ENCODE measurements around the gene ICOSLG. TPM values are rescaled to one million over a fixed set of nuclear protein-coding genes. Genes with fewer than 3 reads are reported as not detected.
"Not testable (repeated sequence)": the region's sequence is repeated elsewhere in the genome, so short reads cannot be mapped to it uniquely, and the experiment has no call there.

The ICOSLG gene
- total RNA-seq, 4 donors from 2014 or later, result 1.7 to 9.1 (median 3.7) TPM

DNA sequence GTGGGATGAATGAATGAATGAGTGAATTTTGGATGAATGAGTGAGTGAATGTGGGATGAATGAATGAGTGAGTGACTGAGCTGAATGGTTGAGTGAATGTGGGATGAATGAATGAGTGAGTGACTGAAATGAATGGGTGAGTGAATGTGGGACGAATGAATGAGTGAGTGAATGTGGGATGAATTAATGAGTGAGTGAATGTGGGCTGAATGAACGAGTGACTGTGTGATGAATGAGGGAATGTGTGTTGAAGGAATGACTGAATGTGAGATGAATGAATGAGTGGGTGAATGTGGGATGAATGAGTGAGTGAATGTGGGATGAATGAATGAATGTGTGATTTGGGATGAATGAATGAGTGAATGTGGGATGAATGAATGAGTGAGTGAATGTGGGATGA, 28.8 kb downstream of the ICOSLG start:
- not testable (repeated sequence) for ATAC-seq (ENCODE audit: low FRiP score); DNase-seq (ENCODE audit: low spot score)

DNA sequence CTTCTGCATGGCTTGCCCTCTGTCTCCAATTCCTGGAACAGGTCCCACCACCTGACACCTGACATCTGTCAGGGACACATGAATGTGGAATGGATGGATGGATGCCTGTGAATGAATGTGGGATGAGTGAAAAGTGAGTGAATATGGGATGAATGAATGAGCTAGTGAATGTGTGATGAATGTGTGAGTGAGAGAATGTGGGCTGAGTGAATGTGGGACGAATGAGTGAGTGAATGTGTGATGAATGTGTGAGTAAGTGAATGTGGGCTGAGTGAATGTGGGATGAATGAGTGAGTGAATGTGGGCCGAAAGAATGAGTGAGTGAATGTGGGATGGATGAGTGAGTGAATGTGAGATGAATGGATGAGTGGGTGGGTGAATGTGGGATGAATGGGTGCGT, 29.2 kb downstream of the ICOSLG start:
- ATAC-seq (ENCODE audit: low FRiP score); DNase-seq (ENCODE audit: low spot score): not testable (repeated sequence)

DNA sequence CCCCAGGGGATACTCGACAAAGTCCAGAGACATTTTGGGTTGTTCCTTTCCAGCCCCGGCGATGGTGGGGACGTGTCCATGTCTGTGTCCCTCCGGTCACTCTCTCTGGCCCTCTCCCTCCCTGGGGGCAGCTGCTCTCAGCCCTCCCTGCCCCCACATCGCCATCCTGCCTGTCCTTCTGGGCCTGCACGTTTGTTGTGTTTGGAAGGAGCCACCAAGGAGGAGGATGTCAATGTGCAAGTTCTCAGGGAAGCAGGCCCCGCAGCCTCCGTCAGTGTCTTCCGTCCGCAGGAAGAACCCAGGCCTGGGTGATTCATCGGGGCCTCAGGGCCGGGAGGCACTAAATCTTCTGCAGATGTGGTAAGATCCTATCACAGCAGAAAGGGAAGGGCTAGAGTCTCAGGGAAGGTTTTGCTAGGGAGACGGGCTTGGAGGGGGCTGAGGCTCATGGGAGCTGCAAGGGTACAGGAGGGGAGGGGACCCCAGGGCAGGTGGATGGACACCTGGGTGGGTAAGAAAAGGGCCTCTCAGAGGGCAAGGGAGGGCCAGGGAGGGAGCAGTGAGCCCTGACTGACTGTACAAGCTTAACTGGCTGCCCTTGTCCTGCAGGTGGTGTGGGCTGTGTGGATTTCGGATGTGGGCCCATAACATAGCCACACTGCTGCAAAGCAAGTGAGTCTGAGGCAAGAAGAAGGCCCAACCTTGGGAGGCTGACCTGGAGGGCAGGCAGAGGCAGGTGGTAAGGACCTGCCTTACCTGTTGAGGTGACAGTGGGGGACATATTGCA, 32.7 kb downstream of the ICOSLG start:
- ATAC-seq (ENCODE audit: low FRiP score), result peak; percentile 44
- not testable (repeated sequence) for DNase-seq (ENCODE audit: low spot score)

DNA sequence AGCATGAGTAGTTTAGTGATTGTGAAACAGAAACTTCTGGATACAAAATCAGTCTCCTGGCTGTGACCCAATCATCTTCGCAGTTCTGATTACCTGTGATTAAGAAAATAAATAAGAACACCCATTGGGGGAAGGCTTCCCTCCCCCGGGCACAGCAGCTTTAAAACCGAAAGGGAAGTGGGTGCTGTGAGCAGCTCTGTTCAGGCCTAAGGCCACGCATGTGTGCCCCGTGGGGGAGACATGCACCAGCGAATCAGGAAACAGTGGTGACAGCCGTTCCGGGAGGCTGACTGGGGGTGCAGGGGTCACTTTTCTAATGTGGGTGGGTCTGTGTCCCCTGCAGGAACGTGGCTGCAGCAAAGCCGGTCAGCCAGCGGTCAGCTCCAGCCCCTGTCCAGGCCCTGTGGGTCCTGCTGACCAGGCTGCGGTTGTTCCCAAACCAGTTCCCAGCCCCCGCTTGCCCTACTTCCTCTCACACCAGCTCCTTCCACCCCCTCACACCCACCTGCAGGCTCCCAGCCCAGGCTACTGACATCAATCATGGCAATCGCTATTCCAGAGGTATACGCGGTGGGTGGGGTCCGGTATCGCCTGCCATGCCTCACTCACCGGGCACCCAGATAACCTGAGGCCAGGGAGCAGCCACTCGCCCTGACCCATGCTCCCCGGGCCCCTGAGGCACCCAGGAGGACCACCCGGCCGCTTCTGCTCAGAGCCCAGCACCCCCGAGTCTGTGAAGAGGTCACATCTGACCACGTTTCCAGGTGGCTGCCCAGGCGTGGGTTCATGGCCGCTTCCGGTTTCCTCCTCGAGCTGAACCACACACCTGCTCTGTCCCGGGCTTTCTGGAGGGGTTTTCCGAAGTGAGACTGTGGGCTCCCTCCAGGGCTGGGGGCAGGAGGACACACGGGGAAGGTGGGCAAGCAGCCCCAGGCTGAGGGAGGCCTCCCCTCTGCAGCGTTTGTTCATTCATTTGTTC, 33.8 kb downstream of the ICOSLG start:
- not testable (repeated sequence) for DNase-seq (ENCODE audit: low spot score); ATAC-seq (ENCODE audit: low FRiP score)

DNA sequence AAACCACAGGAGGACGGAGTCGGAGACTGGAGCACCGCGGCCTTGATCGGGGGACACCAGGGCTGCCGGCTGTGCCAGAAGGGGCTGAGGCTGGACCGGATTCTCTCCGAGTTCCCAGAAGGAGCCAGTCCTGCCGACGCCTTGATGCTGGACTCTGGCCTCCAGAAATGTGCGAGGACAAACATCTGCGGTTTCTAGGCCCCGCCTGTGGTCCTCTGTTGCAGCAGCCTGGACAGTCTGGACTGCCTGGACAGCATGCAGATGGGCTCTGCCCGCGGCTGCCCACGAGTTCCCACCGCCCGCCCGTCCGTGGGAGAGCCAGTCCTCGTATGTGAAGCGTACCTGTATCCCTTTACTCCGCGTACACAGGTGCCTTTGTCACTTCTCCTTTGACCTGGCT, 34.6 kb downstream of the ICOSLG start:
- ATAC-seq (ENCODE audit: low FRiP score); DNase-seq (ENCODE audit: low spot score): not testable (repeated sequence)

DNA sequence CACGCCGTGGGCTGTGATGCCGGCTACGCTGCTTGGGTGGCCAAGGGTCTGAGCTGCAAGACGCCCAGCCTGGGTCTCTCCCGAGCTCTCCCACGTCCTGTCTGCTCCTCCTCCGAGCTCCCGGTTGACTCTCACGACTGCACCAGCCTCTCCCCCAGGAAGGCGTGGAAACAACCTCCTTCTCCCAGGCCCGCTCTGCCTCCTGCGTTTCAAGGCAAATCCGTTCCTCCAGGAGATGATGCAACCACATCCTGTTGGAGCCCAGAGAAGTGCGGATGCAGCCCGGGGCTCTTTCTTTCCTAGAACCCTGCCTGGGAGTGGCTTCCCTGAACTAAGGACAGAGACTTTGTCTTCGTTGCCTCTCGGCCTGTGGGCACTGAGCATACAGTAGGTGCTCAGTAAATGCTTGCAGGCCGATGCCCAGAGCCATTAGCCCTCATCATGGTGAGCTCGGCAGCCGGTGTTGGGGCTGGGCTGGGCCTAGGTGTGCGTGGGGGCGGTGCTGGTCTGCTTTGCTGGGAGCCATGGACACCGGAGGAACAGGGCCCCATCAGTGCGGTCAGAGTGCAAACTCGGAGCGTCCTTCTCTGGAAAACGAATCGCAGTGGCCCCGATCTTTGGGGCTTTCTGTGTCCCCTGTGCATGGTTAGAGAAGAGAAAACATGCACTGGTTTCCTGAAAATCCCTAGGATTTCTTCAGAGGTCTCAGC, 38.0 kb downstream of the ICOSLG start:
- DNase-seq (ENCODE audit: low spot score); ATAC-seq (ENCODE audit: low FRiP score): not testable (repeated sequence)

DNA sequence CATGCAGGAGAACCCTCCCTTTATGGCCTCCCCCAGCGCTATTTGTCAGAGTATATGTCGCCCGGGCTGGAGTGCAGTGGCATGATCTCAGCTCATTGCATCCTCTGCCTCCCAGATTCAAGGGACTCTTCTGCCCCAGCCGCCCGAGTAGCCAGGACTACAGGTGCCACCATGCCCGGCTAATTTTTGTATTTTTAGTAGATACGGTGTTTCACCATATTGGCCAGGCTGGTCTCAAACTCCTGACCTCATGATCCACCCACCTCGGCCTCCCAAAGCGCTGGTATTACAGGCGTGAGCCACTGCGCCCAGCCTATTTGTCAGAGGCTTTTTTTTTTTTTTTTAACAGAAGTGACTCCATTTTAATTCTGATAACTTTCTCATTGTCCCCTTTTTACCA, 40.7 kb downstream of the ICOSLG start:
- ATAC-seq (ENCODE audit: low FRiP score); DNase-seq (ENCODE audit: low spot score): not testable (repeated sequence)

DNA sequence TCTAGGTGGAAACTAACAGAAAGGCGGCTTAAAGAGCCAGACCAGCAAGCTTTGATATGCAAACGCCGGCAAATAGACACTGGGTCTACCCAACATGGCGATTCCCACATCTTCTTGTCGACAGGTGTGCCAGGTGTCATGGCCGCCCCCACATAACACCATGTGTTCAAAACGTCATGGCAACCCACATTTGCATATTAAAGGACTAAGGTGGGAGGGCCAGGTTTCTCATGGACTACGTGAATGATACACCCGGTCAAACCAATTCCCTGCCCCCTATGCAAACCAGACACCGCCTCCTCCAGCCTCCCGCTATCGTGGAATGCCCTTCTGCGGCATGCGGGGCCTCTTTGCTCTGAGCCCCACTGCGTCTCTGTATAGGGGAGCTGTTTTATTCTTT, 41.3 kb downstream of the ICOSLG start:
- DNase-seq (ENCODE audit: low spot score), result no peak
- TF ChIP-seq, protein P1, sequence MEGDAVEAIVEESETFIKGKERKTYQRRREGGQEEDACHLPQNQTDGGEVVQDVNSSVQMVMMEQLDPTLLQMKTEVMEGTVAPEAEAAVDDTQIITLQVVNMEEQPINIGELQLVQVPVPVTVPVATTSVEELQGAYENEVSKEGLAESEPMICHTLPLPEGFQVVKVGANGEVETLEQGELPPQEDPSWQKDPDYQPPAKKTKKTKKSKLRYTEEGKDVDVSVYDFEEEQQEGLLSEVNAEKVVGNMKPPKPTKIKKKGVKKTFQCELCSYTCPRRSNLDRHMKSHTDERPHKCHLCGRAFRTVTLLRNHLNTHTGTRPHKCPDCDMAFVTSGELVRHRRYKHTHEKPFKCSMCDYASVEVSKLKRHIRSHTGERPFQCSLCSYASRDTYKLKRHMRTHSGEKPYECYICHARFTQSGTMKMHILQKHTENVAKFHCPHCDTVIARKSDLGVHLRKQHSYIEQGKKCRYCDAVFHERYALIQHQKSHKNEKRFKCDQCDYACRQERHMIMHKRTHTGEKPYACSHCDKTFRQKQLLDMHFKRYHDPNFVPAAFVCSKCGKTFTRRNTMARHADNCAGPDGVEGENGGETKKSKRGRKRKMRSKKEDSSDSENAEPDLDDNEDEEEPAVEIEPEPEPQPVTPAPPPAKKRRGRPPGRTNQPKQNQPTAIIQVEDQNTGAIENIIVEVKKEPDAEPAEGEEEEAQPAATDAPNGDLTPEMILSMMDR (IDR thresholded peaks at IDR 0.05), result no peak
- no peak for ATAC-seq (ENCODE audit: low FRiP score)

DNA sequence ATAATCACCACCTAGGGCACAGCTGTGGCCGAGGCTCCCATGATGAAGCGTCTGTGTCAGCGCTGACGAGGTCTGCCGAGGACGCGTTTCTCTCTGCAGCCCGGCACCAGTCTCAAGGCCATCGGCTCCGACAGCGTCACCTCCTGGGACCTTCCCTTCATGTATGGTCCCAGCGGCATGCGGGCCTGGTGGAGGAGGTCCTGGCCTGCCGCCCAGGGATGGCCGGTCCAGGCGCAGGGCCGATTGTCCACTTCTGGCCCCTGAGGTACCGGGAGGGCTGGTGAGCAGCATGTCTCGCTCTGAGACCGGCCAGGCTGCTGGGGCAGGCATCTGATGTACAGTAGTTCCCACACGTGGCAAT, 43.6 kb downstream of the ICOSLG start:
- DNase-seq (ENCODE audit: low spot score); ATAC-seq (ENCODE audit: low FRiP score): not testable (repeated sequence)

DNA sequence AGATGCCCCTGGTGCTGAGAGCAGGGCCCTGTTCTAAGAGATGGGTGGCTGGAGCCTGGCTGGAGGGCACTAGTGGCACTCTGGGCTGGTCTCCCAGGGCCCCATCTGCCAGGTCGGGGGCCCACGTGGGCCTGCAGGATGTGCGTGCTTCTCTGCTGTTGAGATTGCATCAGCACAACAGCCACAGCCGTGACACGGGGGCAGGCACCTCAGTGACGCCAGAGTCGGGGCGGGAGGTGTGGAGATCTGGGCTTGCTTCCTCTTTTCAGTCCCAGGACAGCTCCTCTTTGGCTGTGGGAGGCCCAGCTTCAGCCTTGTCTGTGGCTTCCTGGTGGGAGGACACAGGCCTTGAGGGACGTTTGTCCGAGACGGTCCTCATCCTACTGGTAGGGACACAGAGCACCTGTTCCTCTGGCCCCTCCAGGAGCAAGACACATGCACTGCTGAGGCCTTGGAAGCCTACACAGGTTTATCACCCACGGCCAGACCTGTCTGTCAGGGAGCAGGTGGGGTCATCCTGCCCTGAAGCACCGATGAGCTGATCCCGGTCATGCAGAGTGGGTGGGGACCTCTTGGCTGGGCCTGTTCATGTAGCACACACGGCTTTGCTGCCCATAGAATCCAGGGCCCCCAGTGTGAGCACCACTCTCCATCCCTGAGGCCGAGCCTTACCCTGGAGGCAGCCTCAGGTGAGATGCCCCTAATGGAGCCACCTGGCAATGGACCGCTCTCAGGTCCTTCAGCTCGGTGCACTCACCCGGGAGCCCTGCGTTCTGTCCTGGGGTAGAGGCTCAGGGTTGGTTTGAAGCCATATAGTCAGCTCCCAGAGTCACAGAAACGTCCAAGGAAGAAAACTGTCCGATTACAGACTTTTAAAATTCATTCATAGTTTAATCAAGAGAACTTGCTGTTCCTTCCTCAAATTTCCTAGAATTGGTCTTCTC, 44.3 kb downstream of the ICOSLG start:
- DNase-seq (ENCODE audit: low spot score); ATAC-seq (ENCODE audit: low FRiP score): not testable (repeated sequence)

DNA sequence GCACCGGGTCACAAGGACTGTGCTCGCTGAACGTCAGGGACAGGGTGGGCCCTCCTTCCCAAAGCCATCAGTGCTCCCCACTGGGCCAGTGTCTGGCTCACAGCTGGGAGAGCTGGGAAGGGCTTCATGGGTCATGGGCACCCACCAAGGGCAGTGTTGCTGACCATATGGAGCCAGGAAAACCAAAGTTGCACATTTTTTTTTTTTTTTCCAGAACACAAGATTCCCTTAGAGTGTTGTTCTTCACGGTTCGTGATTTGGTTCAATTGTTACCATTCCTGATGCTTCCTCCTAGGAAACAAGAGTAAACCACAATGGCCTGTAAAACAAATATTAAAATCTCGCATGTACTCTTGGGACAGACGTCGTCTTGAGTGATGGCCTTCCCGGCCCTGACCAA, 45.9 kb downstream of the ICOSLG start:
- DNase-seq (ENCODE audit: low spot score), result not testable (repeated sequence)

DNA sequence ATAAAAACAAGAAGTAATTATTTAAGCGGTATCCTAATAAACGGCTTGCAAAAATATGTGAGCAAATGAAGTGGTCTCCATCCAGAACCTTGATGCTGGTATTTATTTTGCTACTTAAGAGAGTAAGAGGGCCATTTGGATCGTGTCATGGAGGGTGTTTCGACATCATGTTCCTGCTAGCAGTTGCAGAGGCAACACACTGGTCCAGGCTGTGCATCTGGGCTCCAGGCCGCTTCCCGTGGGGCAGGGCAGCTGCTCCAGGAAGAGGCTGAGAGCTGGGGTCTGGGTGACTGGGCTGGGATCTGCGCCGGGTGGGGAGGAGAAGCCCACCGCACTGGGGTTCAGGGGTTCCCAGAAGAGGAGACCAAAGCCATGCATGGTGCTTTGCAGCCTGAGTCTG, 46.3 kb downstream of the ICOSLG start:
- not testable (repeated sequence) for DNase-seq (ENCODE audit: low spot score); ATAC-seq (ENCODE audit: low FRiP score)

More for the DNA sequence above, 45.9 kb downstream of the ICOSLG start:
- ATAC-seq (ENCODE audit: low FRiP score), result not testable (repeated sequence)

DNA sequence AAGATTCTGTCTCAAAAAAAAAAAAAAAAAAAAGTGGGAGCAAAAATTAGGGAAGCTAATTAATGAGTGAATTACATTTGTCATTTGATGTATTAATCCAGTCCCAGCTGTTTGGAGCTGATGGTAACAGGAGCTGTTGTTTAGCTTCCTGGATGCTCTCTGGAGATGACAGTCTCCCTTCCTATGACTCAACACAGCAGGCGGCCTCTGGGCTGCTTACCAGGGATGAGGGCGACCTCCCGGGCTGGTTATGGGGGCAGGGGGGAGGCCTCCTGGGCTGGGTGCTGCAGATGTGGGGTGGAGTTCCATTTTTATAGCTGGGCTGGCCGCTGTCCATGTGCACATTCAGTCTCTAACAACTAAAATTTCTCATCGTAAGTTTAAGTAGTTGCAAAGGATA, 47.6 kb downstream of the ICOSLG start:
- not testable (repeated sequence) for ATAC-seq (ENCODE audit: low FRiP score); DNase-seq (ENCODE audit: low spot score)

DNA sequence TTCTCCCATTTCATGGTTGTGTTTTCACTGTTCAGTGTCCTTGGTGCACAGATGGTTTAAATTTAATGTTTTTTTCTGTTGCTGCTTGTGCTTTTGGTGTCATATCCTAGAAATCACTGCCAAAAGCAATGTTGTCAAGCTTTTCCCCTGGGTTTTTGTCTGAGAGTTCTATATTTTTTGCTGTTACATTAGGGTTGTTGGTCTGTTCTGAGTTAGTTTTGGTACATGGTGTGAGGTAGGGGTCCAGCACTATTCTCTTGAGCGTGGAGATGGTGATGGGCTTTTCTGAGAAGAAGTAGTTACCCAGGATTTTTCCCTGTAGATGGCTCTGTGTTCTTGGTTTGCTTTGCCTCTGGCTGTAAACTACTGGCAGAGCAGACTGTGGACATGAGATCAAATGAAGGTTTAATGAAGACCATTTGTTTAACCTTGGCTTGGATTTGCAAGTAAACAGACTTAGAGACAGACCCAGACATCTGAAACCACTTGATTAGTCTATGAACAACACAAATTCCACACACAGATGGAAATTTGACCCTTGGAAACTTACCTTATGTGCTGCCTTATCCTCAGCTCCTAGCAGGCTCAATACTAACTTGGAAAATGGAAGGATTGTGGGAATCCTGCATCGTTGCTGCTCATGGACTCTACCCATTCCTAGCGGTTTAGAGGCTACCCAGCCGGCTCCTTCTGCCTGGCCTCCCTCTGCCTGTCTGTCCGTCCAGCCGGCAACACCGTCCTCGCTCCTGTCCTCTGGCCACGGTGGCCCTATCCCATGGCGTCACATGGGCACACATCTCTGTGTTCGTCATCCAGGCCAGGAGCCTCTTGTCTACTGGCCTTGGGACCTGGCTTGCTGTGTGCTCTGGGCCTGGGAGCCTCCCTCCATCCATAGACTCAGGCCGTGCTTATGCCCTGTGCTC, 50.1 kb downstream of the ICOSLG start:
- DNase-seq (ENCODE audit: low spot score); ATAC-seq (ENCODE audit: low FRiP score): not testable (repeated sequence)

DNA sequence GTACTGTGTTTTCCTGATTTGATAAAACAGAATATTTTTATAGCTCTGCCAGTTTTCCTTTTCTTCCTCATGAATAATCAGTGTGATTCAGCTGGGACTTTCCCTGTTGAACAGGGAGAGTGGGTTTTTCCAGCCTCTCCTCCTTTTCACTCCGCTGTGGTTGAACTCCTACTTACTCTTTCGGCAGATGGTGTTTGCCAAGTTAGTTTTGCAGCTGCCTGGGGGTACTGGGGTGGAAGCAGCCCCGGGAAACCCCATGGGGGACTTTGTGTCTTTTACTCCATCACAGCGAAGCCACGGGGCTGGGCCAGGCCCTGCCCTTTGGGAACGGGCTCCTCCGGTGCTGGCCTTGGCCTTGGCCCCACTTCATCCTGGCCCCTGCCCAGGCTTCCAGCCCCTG, 55.9 kb downstream of the ICOSLG start:
- DNase-seq (ENCODE audit: low spot score), result not testable (repeated sequence)
- peak; percentile 60 for ATAC-seq (ENCODE audit: low FRiP score)

DNA sequence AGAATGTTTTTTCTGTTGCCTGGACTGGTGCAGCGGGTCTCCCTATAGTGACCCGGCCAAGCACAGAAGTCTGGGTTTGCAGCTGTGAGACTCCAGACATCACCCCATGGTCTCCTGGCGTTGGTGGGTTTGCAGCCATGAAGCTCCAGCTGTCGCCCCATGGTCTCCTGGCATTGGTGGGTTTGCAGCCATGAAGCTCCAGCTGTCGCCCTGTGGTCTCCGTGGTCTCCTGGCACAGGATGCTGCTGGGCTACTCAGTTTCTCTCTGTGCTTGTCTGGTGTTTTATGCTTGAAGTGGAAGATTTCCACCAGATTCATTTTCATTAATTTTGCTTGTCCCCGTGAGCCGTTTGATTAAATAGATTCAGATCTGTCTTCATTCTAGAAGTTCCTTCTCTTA, 58.5 kb downstream of the ICOSLG start:
- not testable (repeated sequence) for ATAC-seq (ENCODE audit: low FRiP score); DNase-seq (ENCODE audit: low spot score)

All from omental fat pad (tissue), 4 donors.